Raji (cell line): ENCODE measurements around the gene FBXW7.
A peak's percentile ranks its signal among the peaks of the same experiment; 100 is the strongest.

Experiments
- POLR2A ChIP-seq: IDR thresholded peaks from 2 replicates; pipeline ENCODE4 v1.6.1; 2011; ENCODE audit warnings: low read depth, low read length, control low read depth; ENCODE audit not compliant: insufficient read depth

FBXW7 gene

GRCh38 chr4:152535903-152536544, at the start of gene FBXW7:
FBXW7 (minus strand) TSS chr4:152536092; CDS start chr4:152411803, 124,289 bp downstream.
- peak; percentile 82 for TF ChIP-seq POLR2A

GRCh38 chr4:152585023-152585441, 49.1 kb upstream of the FBXW7 start:
- no peak for TF ChIP-seq POLR2A

GRCh38 chr4:152581536-152582160, 45.8 kb upstream of the FBXW7 start:
- no peak for TF ChIP-seq POLR2A

- TF ChIP-seq POLR2A = no peak
Observed at GRCh38 chr4:152579916-152580315, 44.0 kb upstream of the FBXW7 start.

- no peak for TF ChIP-seq POLR2A
Observed at GRCh38 chr4:152579107-152579764, 43.3 kb upstream of the FBXW7 start.

- TF ChIP-seq POLR2A = no peak
Observed at GRCh38 chr4:152578670-152579069, 42.8 kb upstream of the FBXW7 start.

GRCh38 chr4:152577708-152578396, 42.0 kb upstream of the FBXW7 start:
- TF ChIP-seq POLR2A = no peak

- TF ChIP-seq POLR2A = no peak
Observed at GRCh38 chr4:152575533-152575932, 39.6 kb upstream of the FBXW7 start.

- TF ChIP-seq POLR2A = no peak
Observed at GRCh38 chr4:152573861-152574260, 38.0 kb upstream of the FBXW7 start.

- TF ChIP-seq POLR2A = no peak
Observed at GRCh38 chr4:152572417-152573086, 36.7 kb upstream of the FBXW7 start.

- TF ChIP-seq POLR2A = no peak
Observed at GRCh38 chr4:152571770-152572169, 35.9 kb upstream of the FBXW7 start.

GRCh38 chr4:152571296-152571695, 35.4 kb upstream of the FBXW7 start:
- TF ChIP-seq POLR2A = no peak

GRCh38 chr4:152565333-152565732, 29.4 kb upstream of the FBXW7 start:
- TF ChIP-seq POLR2A = no peak

GRCh38 chr4:152564336-152564735, 28.4 kb upstream of the FBXW7 start:
- no peak for TF ChIP-seq POLR2A

GRCh38 chr4:152563209-152563608, 27.3 kb upstream of the FBXW7 start:
- no peak for TF ChIP-seq POLR2A
